Neural progenitor cell (in vitro differentiated cells): ENCODE data around the gene QRFP. TPM values are rescaled to one million over a fixed set of nuclear protein-coding genes. Genes with fewer than 3 reads are reported as not detected.
A peak's percentile ranks its signal among the peaks of the same experiment; 100 is the strongest.

Experiments
- DNase-seq: peaks from one replicate; pipeline ENCODE4 v3.0.0-alpha.2; 2016; ENCODE audit warnings: low spot score
- H2AFZ ChIP-seq: fragments of 200-600 bp; sonication (generic); replicated peaks from 2 replicates; pipeline ENCODE4 v1.6.1; 2016; ENCODE audit warnings: antibody characterized with exemption
- H3F3A ChIP-seq: fragments of 200-600 bp; sonication (generic); 2 replicates; pipeline ENCODE4 v1.6.1; 2016; ENCODE audit warnings: antibody characterized with exemption, low read depth
- H3K27ac ChIP-seq: fragments of 200-600 bp; sonication (generic); 2 replicates; pipeline ENCODE4 v1.5.1; 2016; ENCODE audit warnings: mild to moderate bottlenecking
- H3K27me3 ChIP-seq: fragments of 200-600 bp; sonication (generic); 2 replicates; pipeline ENCODE4 v1.6.1; 2016; ENCODE audit warnings: mild to moderate bottlenecking, moderate library complexity
- H3K36me3 ChIP-seq: fragments of 200-600 bp; sonication (generic); 2 replicates; pipeline ENCODE4 v1.5.1; 2016
- H3K4me1 ChIP-seq: fragments of 200-600 bp; sonication (generic); 2 replicates; pipeline ENCODE4 v1.6.1; 2016; ENCODE audit warnings: mixed run types
- H3K4me2 ChIP-seq: fragments of 200-600 bp; sonication (generic); 2 replicates; pipeline ENCODE4 v1.6.1; 2016
- H3K4me3 ChIP-seq: fragments of 200-600 bp; sonication (generic); 2 replicates; pipeline ENCODE4 v1.5.1; 2016
- H3K79me2 ChIP-seq: fragments of 200-600 bp; sonication (generic); 2 replicates; pipeline ENCODE4 v1.6.1; 2016; ENCODE audit warnings: low read depth
- H3K9ac ChIP-seq: fragments of 200-600 bp; sonication (generic); 2 replicates; pipeline ENCODE4 v1.6.1; 2016
- H3K9me3 ChIP-seq: fragments of 200-600 bp; sonication (generic); 2 replicates; pipeline ENCODE4 v1.5.1; 2016; ENCODE audit warnings: low read depth
- H4K20me1 ChIP-seq: fragments of 200-600 bp; sonication (generic); 2 replicates; pipeline ENCODE4 v1.6.1; 2016; ENCODE audit warnings: low read depth
- H3K27ac Mint-ChIP-seq: 3 replicates; pipeline ENCODE4 v1.8.0; 2021; ENCODE audit warnings: mixed read lengths
- H3K27me3 Mint-ChIP-seq: 2 replicates; pipeline ENCODE4 v1.8.0; 2022; ENCODE audit warnings: low read depth, mild to moderate bottlenecking, inconsistent platforms, moderate library complexity, mixed read lengths; ENCODE audit not compliant: insufficient read depth
- H3K36me3 Mint-ChIP-seq: 3 replicates; pipeline ENCODE4 v1.8.0; 2021; ENCODE audit warnings: mixed read lengths
- H3K4me1 Mint-ChIP-seq: 3 replicates; pipeline ENCODE4 v1.8.0; 2021; ENCODE audit warnings: mixed read lengths
- H3K4me3 Mint-ChIP-seq: 3 replicates; pipeline ENCODE4 v1.8.0; 2021; ENCODE audit warnings: mild to moderate bottlenecking, moderate library complexity, mixed read lengths
- H3K9me3 Mint-ChIP-seq: 3 replicates; pipeline ENCODE4 v1.8.0; 2020; ENCODE audit warnings: mixed read lengths
- CTCF ChIP-seq: fragments of 200-600 bp; sonication (generic); IDR thresholded peaks from 2 replicates; pipeline ENCODE4 v1.5.1; 2017; ENCODE audit warnings: antibody characterized with exemption, mild to moderate bottlenecking
- EZH2 ChIP-seq: fragments of 200-600 bp; sonication (generic); IDR thresholded peaks from 2 replicates; pipeline ENCODE4 v1.6.1; 2017; ENCODE audit warnings: antibody characterized with exemption, mild to moderate bottlenecking, moderate library complexity
- EZH2phosphoT487 ChIP-seq: fragments of 200-600 bp; sonication (generic); IDR thresholded peaks from 2 replicates; pipeline ENCODE4 v1.6.1; 2017; ENCODE audit warnings: antibody characterized with exemption
- total RNA-seq: library from RNA; depleted of rRNA; stranded (reverse); fragments of >200 nt; gene quantifications from 2 replicates; pipeline ENCODE4 v1.2.3, GENCODE V29; 2015; ENCODE audit warnings: low replicate concordance

Gene QRFP
- total RNA-seq, 1 donor from 2014 or later = not detected

GRCh38 chr9:130923611-130924447 lies 27.2 kb upstream of the QRFP start:
- peaks cover 21% of the 10 kb centered on the region for H3K27me3 Mint-ChIP-seq
- peaks cover 3% of the 10 kb centered on the region for H3K9me3 Mint-ChIP-seq
- no peak overlapping the region for H3K4me2 ChIP-seq
- H3K4me1 Mint-ChIP-seq = peaks cover 51% of the 10 kb centered on the region
- H3K27me3 ChIP-seq = no peaks in the 10 kb centered on the region
- H4K20me1 ChIP-seq = peaks cover 26% of the 10 kb centered on the region
- peak overlapping the region; percentile 63 for H3K27ac Mint-ChIP-seq
- H3K9me3 ChIP-seq = no peaks in the 10 kb centered on the region
- H3K79me2 ChIP-seq = no peaks in the 10 kb centered on the region
- H3K9ac ChIP-seq = no peak overlapping the region
- no peak for TF ChIP-seq EZH2phosphoT487
- TF ChIP-seq CTCF = no peak
- no peak for TF ChIP-seq EZH2
- no peaks in the 10 kb centered on the region for H3K36me3 Mint-ChIP-seq
- no peak overlapping the region for H2AFZ ChIP-seq
- no peak for DNase-seq
- H3K36me3 ChIP-seq = no peaks in the 10 kb centered on the region
- peaks cover 39% of the 10 kb centered on the region for H3K4me1 ChIP-seq
- no peak overlapping the region for H3K27ac ChIP-seq
- H3F3A ChIP-seq = peaks cover 10% of the 10 kb centered on the region
- H3K4me3 Mint-ChIP-seq = no peak overlapping the region
- no peak overlapping the region for H3K4me3 ChIP-seq

- peaks cover 48% of the 10 kb centered on the region for H3K4me1 Mint-ChIP-seq
- H3K27me3 ChIP-seq = no peaks in the 10 kb centered on the region
- no peaks in the 10 kb centered on the region for H3K36me3 Mint-ChIP-seq
- no peaks in the 10 kb centered on the region for H3K9me3 ChIP-seq
- no peak overlapping the region for H3K4me3 ChIP-seq
- H3K36me3 ChIP-seq = no peaks in the 10 kb centered on the region
- TF ChIP-seq CTCF = no peak
- no peak for DNase-seq
- peak overlapping the region; percentile 57 for H3K27ac Mint-ChIP-seq
- H4K20me1 ChIP-seq = peaks cover 26% of the 10 kb centered on the region
- no peaks in the 10 kb centered on the region for H3K79me2 ChIP-seq
- no peak overlapping the region for H3K9ac ChIP-seq
- peaks cover 3% of the 10 kb centered on the region for H3K9me3 Mint-ChIP-seq
- H3K4me1 ChIP-seq = peaks cover 39% of the 10 kb centered on the region
- H3K27me3 Mint-ChIP-seq = peaks cover 24% of the 10 kb centered on the region
- peak overlapping the region; percentile 67 for H3K4me3 Mint-ChIP-seq
- H3K4me2 ChIP-seq = no peak overlapping the region
- no peak overlapping the region for H3K27ac ChIP-seq
- H3F3A ChIP-seq = peaks cover 10% of the 10 kb centered on the region
- no peak overlapping the region for H2AFZ ChIP-seq
Measured at GRCh38 chr9:130922893-130923610, 26.4 kb upstream of the QRFP start.

DNA sequence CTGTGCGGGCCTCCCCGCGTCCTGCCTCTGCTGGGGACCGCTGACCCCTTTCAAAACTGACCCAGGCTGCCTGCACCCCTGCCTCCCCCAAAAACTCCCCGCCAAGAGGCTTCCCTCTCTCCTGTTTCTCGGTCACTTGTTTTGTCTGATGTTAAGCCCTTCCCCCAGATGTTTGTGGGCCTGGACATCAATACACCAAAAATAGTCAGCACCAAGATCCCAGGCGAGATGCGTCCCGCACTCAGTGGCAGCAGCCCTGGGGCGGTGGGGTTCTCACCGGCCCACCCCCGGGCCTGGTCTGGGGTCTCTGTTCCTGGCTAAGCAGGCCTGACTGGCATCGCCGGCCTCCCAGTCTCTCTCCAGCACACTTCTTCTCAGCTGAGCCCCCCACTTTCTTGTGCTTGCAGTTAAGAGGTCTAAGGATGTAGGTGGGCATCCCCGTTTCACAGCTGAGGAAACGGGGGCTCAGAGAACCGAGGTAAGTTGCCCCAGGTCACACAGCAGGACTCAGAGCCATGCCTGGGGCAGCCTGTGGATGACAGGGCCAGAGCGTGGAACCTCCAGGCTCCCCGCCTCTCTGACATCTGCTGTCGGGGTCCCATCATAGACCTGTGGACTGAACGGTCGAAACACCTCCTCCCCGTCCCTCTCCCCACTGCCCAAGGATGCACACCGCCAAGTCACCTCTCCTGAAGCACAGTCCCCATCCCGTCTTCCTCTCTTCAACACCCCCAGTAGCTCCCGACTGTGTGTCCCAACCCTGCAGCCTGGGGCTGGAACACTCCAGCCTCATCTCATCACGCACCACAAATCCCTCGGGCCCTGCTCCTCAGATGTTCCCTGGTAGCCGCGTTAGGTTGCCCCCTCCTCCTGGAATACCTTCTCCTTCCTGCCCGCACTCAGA lies 25.6 kb upstream of the QRFP start:
- Histone ChIP-seq H3K9me3 (no peaks in the 10 kb centered on the region), H3K27me3 (no peaks in the 10 kb centered on the region), H3F3A (peaks cover 10% of the 10 kb centered on the region), H3K4me3 (no peak overlapping the region), H4K20me1 (peaks cover 26% of the 10 kb centered on the region), H3K4me2 (peak overlapping the region; percentile 45), H3K27ac (no peak overlapping the region), H3K79me2 (no peaks in the 10 kb centered on the region), H3K9ac (no peak overlapping the region), H3K36me3 (no peaks in the 10 kb centered on the region), H2AFZ (no peak overlapping the region), H3K4me1 (peaks cover 39% of the 10 kb centered on the region)
- peaks cover 24% of the 10 kb centered on the region for H3K27me3 Mint-ChIP-seq
- H3K4me3 Mint-ChIP-seq = peak overlapping the region; percentile 67
- no peak for TF ChIP-seq CTCF
- TF ChIP-seq EZH2 = no peak
- no peak for TF ChIP-seq EZH2phosphoT487
- peak overlapping the region; percentile 57 for H3K27ac Mint-ChIP-seq
- peaks cover 45% of the 10 kb centered on the region for H3K4me1 Mint-ChIP-seq
- H3K9me3 Mint-ChIP-seq = peaks cover 3% of the 10 kb centered on the region
- no peaks in the 10 kb centered on the region for H3K36me3 Mint-ChIP-seq
- no peak for DNase-seq
